K562 (cell line): Measurements from ENCODE around the gene STX3. TPM values are rescaled to one million over a fixed set of nuclear protein-coding genes. Genes with fewer than 3 reads are reported as not detected.
A peak's percentile ranks its signal among the peaks of the same experiment; 100 is the strongest.

Experiments
- ATAC-seq: fragments of 200-7000 bp; cut with Tn5 transposase; 3 replicates; pipeline ENCODE4 v1.9.1; 2020; ENCODE audit warnings: moderate library complexity
- BruUV-seq: library from RNA; stranded (reverse); fragments of 400-500 nt; replicated peaks from 2 replicates; lab custom pipeline; 2021; lab: Mats Ljungman, UMichigan
- CTCF ChIA-PET: fragments of 300-600 bp; formaldehyde crosslinking; extraction: SDS; loops from one replicate; lab custom pipeline; 2021; ENCODE audit warnings: low intra/inter-chr PET ratio; lab: Yijun Ruan, JAX
- POLR2A ChIA-PET: fragments of 300-600, 350-650 bp; sonication (Branson Sonifier 250); formaldehyde crosslinking; extraction: SDS; loops from one replicate; lab custom pipeline; 2021; ENCODE audit warnings: antibody characterized with exemption, inconsistent platforms; lab: Yijun Ruan, JAX
- DNase-seq, 4 experiments: peaks; one replicate each; pipeline versions ENCODE4 v3.0.0 to v3.0.0-alpha.2; 2011 to 2018; ENCODE audit warnings: low spot score in 3 of 4, mixed read lengths in 3 of 4; ENCODE audit errors: extremely low read depth in 1 of 4
- FAIRE-seq: peaks from 2 replicates; lab custom pipeline; 2011; peaks lifted over from hg19 to GRCh38; lab: Jason Lieb, UNC
- H2AFZ ChIP-seq: 2 replicates; pipeline ENCODE4 v1.6.0; 2011; ENCODE audit warnings: low read depth, low read length, control low read depth, inconsistent platforms
- H3K27ac ChIP-seq: fragments of 200-600 bp; 3 replicates; pipeline ENCODE4 v1.8.0; 2011; ENCODE audit warnings: low read depth, mild to moderate bottlenecking, control low read depth, inconsistent platforms, low read length, moderate library complexity, mixed read lengths; ENCODE audit errors: extremely low read depth
- H3K27me3 ChIP-seq, 2 experiments: fragments of 300-600 bp in 1 of 2; 2 replicates in 1 of 2; 3 replicates in 1 of 2; pipeline versions ENCODE4 v1.6.0 to v1.8.0; 2011; ENCODE audit warnings: inconsistent platforms in 2 of 2, low read length in 2 of 2, mild to moderate bottlenecking in 1 of 2, mixed read lengths in 1 of 2, moderate library complexity in 1 of 2; ENCODE audit not compliant: control insufficient read depth in 2 of 2, insufficient read depth in 2 of 2
- H3K36me3 ChIP-seq: fragments of 300-600 bp; 3 replicates; pipeline ENCODE4 v1.8.0; 2011; ENCODE audit warnings: mild to moderate bottlenecking, low read length, inconsistent platforms; ENCODE audit not compliant: control insufficient read depth, insufficient read depth
- H3K4me1 ChIP-seq, 2 experiments: fragments of 200-600 bp in 1 of 2; replicated peaks in 1 of 2; 2 replicates in 1 of 2; 3 replicates in 1 of 2; pipeline versions ENCODE4 v1.5.1 to v1.8.0; 2011; ENCODE audit warnings: inconsistent platforms in 2 of 2, low read length in 2 of 2, mild to moderate bottlenecking in 1 of 2, mixed read lengths in 1 of 2, moderate library complexity in 1 of 2; ENCODE audit not compliant: control insufficient read depth in 2 of 2, insufficient read depth in 2 of 2
- H3K4me2 ChIP-seq: 2 replicates; pipeline ENCODE4 v1.6.1; 2011; ENCODE audit warnings: low read length, control low read depth, inconsistent platforms, mixed read lengths; ENCODE audit not compliant: insufficient read depth
- H3K4me3 ChIP-seq: fragments of 200-600 bp; sonication (generic), shearing (Covaris generic); 2 replicates; pipeline ENCODE4 v1.5.1; 2016; ENCODE audit warnings: control low read depth, inconsistent platforms
- H3K79me2 ChIP-seq: fragments of 200-600 bp; 3 replicates; pipeline ENCODE4 v1.8.0; 2011; ENCODE audit warnings: low read length, inconsistent platforms; ENCODE audit not compliant: control insufficient read depth, insufficient read depth
- H3K9ac ChIP-seq, 2 experiments: 2 replicates each; pipeline versions ENCODE4 v1.6.0 to v1.6.1; 2011; ENCODE audit warnings: low read depth in 2 of 2, low read length in 2 of 2, control low read depth in 1 of 2, inconsistent platforms in 1 of 2, mild to moderate bottlenecking in 1 of 2, mixed read lengths in 1 of 2; ENCODE audit not compliant: insufficient read depth in 1 of 2
- H3K9me1 ChIP-seq: one replicate; pipeline ENCODE4 v1.6.0; 2011; ENCODE audit warnings: inconsistent platforms, mild to moderate bottlenecking, low read length, moderate library complexity; ENCODE audit not compliant: control insufficient read depth, insufficient read depth
- H3K9me3 ChIP-seq: replicated peaks from 2 replicates; pipeline ENCODE4 v1.5.1; 2011; ENCODE audit warnings: low read depth, low read length, inconsistent platforms; ENCODE audit not compliant: control insufficient read depth, insufficient read depth
- H4K20me1 ChIP-seq: replicated peaks from 2 replicates; pipeline ENCODE4 v1.6.1; 2011; ENCODE audit warnings: low read length, inconsistent platforms, mixed read lengths; ENCODE audit not compliant: control insufficient read depth, insufficient read depth
- ARID4B ChIP-seq: sonication (generic); formaldehyde crosslinking; IDR thresholded peaks from 2 replicates; pipeline ENCODE4 v1.8.0; 2022; ENCODE audit warnings: mild to moderate bottlenecking, missing genetic modification reagents
- EP400 ChIP-seq: fragments of 450-650 bp; IDR thresholded peaks from 2 replicates; pipeline ENCODE4 v1.6.1; 2017; ENCODE audit warnings: antibody characterized with exemption, mild to moderate bottlenecking, moderate library complexity
- FOSL1 ChIP-seq: fragments of 200-800 bp; sonication (Bioruptor generic); conservative IDR thresholded peaks from 2 replicates; pipeline ENCODE4 v1.6.1; 2016; ENCODE audit warnings: missing genetic modification characterization, missing compliant biosample characterization
- FOXK2 ChIP-seq, 2 experiments: fragments of 450-650 bp; IDR thresholded peaks in 1 of 2; conservative IDR thresholded peaks in 1 of 2; 2 replicates each; pipeline ENCODE4 v1.6.1; 2016; ENCODE audit warnings: low read depth in 2 of 2, mild to moderate bottlenecking in 1 of 2
- NCOA6 ChIP-seq: fragments of 450-650 bp; IDR thresholded peaks from 2 replicates; pipeline ENCODE4 v1.6.1; 2017; ENCODE audit warnings: mild to moderate bottlenecking
- POLR3G ChIP-seq: IDR thresholded peaks from 2 replicates; pipeline ENCODE4 v1.6.1; 2011; ENCODE audit not compliant: insufficient read length, insufficient replicate concordance; ENCODE audit errors: extremely low read depth
- RBM17 ChIP-seq: fragments of 200-400 bp; formaldehyde crosslinking; IDR thresholded peaks from 2 replicates; pipeline ENCODE4 v1.6.1; 2017; ENCODE audit warnings: low read depth, mild to moderate bottlenecking, low read length, borderline replicate concordance
- RFX7 ChIP-seq: fragments of 250-450 bp; sonication (Bioruptor Pico); IDR thresholded peaks from 2 replicates; pipeline ENCODE4 v1.5.1; 2021; ENCODE audit warnings: mild to moderate bottlenecking
- SIN3B ChIP-seq: fragments of 450-650 bp; IDR thresholded peaks from 2 replicates; pipeline ENCODE4 v1.6.1; 2017; ENCODE audit warnings: low read depth, mild to moderate bottlenecking, moderate library complexity
- SMARCE1 ChIP-seq: fragments of 450-650 bp; IDR thresholded peaks from 2 replicates; pipeline ENCODE4 v1.7.1; 2016; ENCODE audit warnings: mild to moderate bottlenecking
- THRA ChIP-seq: fragments of 450-650 bp; IDR thresholded peaks from 2 replicates; pipeline ENCODE4 v1.6.1; 2017; ENCODE audit warnings: mild to moderate bottlenecking, moderate library complexity
- WGBS: fragments of 100-300 bp; shearing (Covaris generic); methylation state at CpG from one replicate; pipeline ENCODE4 v1.1.6; 2016; ENCODE audit warnings: low coverage, mixed read lengths; ENCODE audit not compliant: insufficient coverage; ENCODE audit errors: missing lambda C conversion rate; 5-methylcytosine and 5-hydroxymethylcytosine counted together
- in situ Hi-C: fragments of 300-500 bp; cut with MboI; formaldehyde crosslinking; loops from 4 replicates; pipeline ENCODE4 v1.15.0; 2018; ENCODE audit warnings: inconsistent platforms, mixed read lengths
- intact Hi-C: fragments of 100-400 bp; cut with micrococcal nuclease; formaldehyde crosslinking; loops from 2 replicates; pipeline ENCODE4 v1.14.2; 2022
- polyA plus RNA-seq, 8 experiments: library from polyadenylated mRNA; depleted of rRNA in 4 of 8; stranded (reverse) in 5 of 8; unstranded in 3 of 8; fragments of >200 nt; fragmentation: Nextera tagmentation in 2 of 8; fragmentation: Illumina TruSeq in 1 of 8; extraction: Ambion mirVana in 2 of 8; extraction: Trizol in 1 of 8; gene quantifications; 2 replicates each; pipeline versions ENCODE4 v1.2.1 to v1.2.3, GENCODE V29; 2011 to 2014; ENCODE audit warnings: inconsistent platforms in 1 of 8, missing spikeins in 1 of 8
- total RNA-seq, 7 experiments: library from RNA; depleted of rRNA in 6 of 7; stranded (reverse); fragments of >200 nt in 6 of 7; fragmentation: Illumina TruSeq in 2 of 7; extraction: Trizol in 2 of 7; gene quantifications; 2 replicates each; pipeline versions ENCODE4 v1.2.1 to v1.2.3, GENCODE V29; 2011 to 2021; ENCODE audit warnings: low replicate concordance in 1 of 7

STX3 gene
- total and polyA plus RNA-seq, 9 of the 15 experiments (the other 6 are each of a cell fraction or from before 2014, with no cell fraction given), result 12.0 to 91.6 (median 48.7) TPM

- TF ChIP-seq ARID4B (CRISPR knock-in tag), result no peak
Observed at GRCh38 chr11:59785818-59786217, 30.6 kb downstream of the STX3 start (continued).

- peak overlapping the region; percentile 31 for H3K4me2 ChIP-seq
- in situ Hi-C loops, result no loop called here
- DNase-seq (no peak), ATAC-seq (no peak; the same call in 1 of the 3 replicates), FAIRE-seq (no peak)
- ChIA-PET CTCF (no interaction called here), POLR2A (interaction anchor here (0.5 to 1.4 kb wide), 8 partner anchors 9 to 642 kb away, joined by 3 to 4 read pairs (median 3); no protein-coding TSS in a partner anchor)
- no peak overlapping the region for H3K4me3 ChIP-seq
- TF ChIP-seq SMARCE1, result 0 out of 2 replicates have a peak, but pooled peaks have one; percentile 27
- no peak for TF ChIP-seq RBM17
- TF ChIP-seq SIN3B, result no peak
- TF ChIP-seq NCOA6, result no peak
- TF ChIP-seq THRA, result no peak
- TF ChIP-seq FOSL1 (tag), result peak; percentile 56; the same call in 1 of the 2 replicates
- TF ChIP-seq RFX7 (CRISPR knock-in tag), result no peak
- peak in 1 of 2 experiments; percentile 4; a peak in 1 of 4 replicates for TF ChIP-seq FOXK2 (conservative IDR thresholded peaks at IDR 0.05 in 1 of 2, IDR thresholded peaks at IDR 0.05 in 1 of 2; ENCODE audit: low read depth in 2 of 2)
- TF ChIP-seq POLR3G, result no peak
- no peak for TF ChIP-seq EP400
- peaks cover 71% of the 10 kb centered on the region; the same call in 2 of the 3 replicates for H3K36me3 ChIP-seq
- H3K9ac ChIP-seq, result peak overlapping the region in 1 of 2 experiments; percentile 24; a peak in 1 of 4 replicates
- no peaks in the 10 kb centered on the region for H3K9me3 ChIP-seq
- WGBS, result 70% methylated on average over 4 of the region's 4 CpGs
- H3K79me2 ChIP-seq, result no peaks in the 10 kb centered on the region
- H3K27ac ChIP-seq, result peak overlapping the region; percentile 61; the same call in 2 of the 3 replicates
- no peak overlapping the region for H2AFZ ChIP-seq
- peaks cover 7% of the 10 kb centered on the region; the same call in 1 of the 2 replicates for H4K20me1 ChIP-seq
- H3K4me1 ChIP-seq, result peaks cover 13 to 17% of the 10 kb centered on the region in 2 experiments
- BruUV-seq, result no TSS peak
- no peaks in the 10 kb centered on the region for H3K27me3 ChIP-seq
- peaks cover 4% of the 10 kb centered on the region for H3K9me1 ChIP-seq
- intact Hi-C loops, result no loop called here
Observed at GRCh38 chr11:59787255-59787588, 32.0 kb downstream of the STX3 start.
